NCI-H1048 (cell line): ENCODE measurements around the gene KCNK4.
"Not testable (repeated sequence)": the region's sequence is repeated elsewhere in the genome, so short reads cannot be mapped to it uniquely, and the experiment has no call there.

Experiments
- DNase-seq: peaks from one replicate; lab custom pipeline; 2025; lab: John Stamatoyannopoulos, UW

The KCNK4 gene

DNA sequence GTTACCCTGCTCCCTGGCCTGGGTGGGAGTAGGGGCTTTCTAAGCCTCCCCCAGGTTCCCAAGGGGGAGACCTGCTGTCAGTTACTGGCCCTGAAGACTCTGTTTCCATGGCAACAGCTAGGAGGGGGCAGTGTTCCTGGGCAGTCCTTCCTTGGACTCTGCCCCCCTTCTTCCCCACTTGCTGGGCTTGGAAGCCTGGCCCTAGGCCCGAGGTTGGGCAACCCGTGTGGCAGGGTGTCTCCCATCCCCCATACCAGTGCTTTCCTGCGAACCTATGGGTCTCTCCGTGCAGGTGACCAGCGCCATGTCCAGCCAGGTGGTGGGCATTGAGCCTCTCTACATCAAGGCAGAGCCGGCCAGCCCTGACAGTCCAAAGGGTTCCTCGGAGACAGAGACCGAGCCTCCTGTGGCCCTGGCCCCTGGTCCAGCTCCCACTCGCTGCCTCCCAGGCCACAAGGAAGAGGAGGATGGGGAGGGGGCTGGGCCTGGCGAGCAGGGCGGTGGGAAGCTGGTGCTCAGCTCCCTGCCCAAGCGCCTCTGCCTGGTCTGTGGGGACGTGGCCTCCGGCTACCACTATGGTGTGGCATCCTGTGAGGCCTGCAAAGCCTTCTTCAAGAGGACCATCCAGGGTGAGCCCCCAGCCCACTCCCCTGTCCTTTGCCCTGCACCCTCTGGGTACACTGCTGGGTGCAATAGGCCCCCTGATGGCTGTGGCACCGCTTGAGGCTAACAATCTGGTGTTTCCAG lies 15.9 kb downstream of the KCNK4 start:
- no peak for DNase-seq

DNA sequence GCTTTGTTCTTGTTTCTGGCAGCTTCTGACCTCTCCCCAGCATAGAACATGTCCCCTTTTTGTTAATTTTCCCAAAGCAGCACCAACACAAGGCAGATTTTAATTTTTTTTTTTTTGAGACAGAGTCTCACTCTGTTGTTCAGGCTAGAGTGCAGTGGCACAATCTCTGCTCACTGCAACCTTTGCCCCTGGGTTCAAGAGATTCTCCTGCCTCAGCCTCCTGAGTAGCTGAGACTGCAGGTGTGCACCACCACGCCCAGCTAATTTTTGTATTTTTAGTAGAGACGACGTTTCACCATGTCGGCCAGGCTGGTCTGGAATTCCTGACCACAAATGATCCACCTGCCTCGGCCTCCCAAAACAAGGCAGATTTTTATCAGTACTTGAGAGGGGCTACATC lies 16.7 kb downstream of the KCNK4 start:
- not testable (repeated sequence) for DNase-seq

DNA sequence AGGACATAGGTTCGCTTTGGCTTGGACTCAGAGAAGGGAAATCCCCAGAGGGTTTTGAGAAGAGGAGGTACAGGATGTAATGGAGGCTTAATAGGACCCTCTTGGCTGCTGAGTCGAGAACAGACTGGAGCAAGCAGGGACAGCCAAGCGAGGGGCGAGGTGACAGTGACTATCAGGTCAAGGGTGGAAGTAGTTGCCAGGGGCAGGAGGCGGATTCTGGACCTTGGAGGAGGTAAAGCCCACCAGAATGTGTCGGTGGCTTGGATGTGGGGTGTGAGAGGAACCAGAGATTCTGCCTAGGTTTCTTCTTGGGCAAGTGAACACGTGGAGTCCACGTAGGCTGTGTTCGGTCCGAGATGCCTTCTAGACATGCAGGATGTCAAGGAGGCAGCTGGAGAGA lies 21.8 kb downstream of the KCNK4 start:
- DNase-seq = no peak

DNA sequence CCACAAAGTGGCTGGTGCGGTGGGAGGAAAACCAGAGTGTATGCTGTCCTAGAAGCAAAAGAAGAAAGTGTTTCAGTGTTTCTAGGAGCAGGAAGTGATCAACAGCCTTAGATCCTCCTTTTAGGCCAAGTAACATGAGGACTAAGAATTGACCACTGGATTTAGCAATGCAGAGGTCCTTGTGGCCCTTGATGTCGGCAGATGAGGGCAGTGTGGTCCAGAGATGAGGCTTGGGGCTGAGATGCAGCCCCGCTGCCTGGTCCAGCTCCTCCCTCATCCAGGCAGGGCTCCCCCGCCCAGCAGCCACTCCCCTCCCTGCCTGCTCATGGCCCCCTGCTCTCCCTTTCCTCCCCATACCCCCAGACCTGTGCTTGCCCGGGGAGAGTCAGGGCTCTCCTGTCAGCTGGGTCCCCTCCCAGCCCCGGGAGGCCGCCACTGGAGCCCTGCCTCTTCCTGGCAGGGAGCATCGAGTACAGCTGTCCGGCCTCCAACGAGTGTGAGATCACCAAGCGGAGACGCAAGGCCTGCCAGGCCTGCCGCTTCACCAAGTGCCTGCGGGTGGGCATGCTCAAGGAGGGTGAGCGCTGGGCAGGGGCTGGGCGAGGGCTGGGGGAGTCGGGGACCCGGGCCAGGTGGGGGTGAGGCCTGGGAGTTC lies 22.5 kb downstream of the KCNK4 start:
- DNase-seq = no peak

DNA sequence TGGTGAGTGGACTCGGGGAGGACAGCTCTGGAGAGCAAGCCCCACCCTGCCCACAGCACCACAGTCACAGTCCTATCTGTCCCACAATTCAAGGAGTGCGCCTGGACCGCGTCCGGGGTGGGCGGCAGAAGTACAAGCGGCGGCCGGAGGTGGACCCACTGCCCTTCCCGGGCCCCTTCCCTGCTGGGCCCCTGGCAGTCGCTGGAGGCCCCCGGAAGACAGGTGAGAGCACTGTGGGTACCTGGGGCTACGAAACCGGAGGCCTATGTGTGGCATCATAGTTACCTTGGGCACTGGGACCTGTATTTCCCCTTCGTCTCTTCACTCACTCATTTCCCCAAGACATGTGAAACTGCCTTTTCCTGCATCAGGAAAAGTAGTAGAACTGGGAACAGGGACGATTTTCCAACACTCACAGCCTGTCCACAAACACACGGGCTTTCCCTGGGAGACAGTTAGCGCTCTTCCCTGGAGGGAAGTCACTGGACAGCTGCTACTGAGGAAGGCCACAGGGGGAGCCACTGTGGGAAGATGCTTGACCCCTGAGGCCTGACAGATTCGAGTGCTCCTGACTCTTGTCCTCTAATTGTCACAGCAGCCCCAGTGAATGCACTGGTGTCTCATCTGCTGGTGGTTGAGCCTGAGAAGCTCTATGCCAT lies 23.2 kb downstream of the KCNK4 start:
- no peak for DNase-seq

DNA sequence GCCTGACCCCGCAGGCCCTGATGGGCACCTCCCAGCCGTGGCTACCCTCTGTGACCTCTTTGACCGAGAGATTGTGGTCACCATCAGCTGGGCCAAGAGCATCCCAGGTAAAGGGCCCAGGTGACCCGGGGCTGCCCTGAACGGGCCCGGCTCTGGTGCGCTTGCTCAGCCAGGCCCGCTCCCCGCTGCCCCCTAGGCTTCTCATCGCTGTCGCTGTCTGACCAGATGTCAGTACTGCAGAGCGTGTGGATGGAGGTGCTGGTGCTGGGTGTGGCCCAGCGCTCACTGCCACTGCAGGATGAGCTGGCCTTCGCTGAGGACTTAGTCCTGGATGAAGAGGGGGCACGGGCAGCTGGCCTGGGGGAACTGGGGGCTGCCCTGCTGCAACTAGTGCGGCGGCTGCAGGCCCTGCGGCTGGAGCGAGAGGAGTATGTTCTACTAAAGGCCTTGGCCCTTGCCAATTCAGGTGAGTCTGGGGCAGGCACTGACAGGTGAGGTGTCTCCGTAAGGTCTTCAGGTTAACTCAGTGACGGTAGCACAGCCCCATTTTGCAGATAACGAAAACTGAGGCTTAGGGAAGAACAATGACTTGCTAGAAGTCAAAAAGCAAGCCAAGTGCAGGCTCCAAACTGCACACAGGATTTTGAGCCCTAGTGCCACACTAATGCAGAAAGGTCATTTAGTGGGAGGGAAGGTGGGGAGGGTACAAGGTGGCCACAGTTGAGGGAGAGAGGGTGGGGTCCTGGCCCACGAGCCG lies 23.9 kb downstream of the KCNK4 start:
- DNase-seq = no peak

DNA sequence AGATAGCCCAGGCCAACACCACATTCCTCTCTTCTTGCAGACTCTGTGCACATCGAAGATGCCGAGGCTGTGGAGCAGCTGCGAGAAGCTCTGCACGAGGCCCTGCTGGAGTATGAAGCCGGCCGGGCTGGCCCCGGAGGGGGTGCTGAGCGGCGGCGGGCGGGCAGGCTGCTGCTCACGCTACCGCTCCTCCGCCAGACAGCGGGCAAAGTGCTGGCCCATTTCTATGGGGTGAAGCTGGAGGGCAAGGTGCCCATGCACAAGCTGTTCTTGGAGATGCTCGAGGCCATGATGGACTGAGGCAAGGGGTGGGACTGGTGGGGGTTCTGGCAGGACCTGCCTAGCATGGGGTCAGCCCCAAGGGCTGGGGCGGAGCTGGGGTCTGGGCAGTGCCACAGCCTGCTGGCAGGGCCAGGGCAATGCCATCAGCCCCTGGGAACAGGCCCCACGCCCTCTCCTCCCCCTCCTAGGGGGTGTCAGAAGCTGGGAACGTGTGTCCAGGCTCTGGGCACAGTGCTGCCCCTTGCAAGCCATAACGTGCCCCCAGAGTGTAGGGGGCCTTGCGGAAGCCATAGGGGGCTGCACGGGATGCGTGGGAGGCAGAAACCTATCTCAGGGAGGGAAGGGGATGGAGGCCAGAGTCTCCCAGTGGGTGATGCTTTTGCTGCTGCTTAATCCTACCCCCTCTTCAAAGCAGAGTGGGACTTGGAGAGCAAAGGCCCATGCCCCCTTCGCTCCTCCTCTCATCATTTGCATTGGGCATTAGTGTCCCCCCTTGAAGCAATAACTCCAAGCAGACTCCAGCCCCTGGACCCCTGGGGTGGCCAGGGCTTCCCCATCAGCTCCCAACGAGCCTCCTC lies 24.8 kb downstream of the KCNK4 start:
- not testable (repeated sequence) for DNase-seq

DNA sequence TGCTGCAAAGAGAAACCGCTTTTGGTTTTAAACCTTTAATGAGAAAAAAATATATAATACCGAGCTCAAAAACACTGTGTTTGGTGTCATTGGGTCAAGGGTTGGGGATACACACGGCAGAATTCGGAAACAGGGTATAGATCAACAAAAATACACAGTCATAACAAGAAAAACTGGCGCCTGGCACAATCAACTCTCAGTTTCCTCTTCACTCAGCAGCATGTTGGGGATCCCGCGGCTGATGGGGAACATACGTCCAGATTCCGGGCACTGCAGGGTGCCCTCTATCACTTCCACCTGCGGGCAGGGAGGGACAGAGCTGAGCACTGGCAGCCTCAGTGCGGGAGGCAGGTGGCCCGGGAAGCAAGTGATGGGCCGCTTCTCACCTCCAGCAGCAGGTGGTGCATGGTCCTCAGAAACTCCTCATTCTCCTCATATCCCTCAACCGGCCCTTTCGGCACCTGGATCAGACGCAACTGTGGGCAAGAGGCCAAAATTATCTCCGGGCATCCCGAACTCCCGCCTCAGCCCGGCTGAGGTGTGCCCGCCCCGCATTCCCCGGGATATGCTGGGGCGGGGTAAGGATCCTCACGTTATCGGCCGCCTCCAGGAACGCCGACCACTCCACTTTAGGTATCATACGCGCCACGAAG lies 25.7 kb downstream of the KCNK4 start:
- DNase-seq = no peak

DNA sequence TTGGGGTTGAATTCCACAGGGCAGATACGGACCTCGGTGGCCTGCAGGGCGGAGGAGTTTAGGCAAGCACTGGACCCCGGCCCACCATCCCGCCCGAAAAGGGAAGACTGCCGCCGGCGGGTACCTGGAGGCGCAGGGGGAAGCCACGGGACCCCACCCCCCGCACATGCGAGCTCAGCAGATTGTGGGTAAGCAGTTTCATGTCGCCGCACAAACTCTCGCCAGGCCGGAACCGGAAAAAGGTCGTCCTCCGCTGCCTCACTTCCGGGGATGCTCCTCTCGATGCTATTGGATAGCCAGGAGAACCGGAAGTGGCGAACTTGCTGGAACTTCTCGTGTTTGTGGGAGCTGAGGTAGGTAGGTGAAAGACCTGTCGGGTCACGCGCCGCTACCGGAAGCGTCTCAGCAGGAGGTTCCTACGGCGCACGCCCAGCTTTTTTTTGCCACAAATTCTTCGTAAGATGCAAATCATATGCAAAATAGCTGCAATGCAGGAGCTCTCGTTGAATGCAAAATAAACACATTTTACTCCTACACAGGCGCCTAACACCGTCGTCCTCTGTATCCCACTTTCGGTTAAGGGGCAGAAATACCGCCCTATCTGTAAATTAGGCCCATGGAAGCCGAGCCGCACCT lies 26.3 kb downstream of the KCNK4 start, which contains the start of gene TRMT112:
TSS of gene TRMT112 (minus strand) at position 235 of the 636 bp plus-strand sequence. CDS start at position 202, 33 bp downstream.
- DNase-seq = peak; percentile 97

DNA sequence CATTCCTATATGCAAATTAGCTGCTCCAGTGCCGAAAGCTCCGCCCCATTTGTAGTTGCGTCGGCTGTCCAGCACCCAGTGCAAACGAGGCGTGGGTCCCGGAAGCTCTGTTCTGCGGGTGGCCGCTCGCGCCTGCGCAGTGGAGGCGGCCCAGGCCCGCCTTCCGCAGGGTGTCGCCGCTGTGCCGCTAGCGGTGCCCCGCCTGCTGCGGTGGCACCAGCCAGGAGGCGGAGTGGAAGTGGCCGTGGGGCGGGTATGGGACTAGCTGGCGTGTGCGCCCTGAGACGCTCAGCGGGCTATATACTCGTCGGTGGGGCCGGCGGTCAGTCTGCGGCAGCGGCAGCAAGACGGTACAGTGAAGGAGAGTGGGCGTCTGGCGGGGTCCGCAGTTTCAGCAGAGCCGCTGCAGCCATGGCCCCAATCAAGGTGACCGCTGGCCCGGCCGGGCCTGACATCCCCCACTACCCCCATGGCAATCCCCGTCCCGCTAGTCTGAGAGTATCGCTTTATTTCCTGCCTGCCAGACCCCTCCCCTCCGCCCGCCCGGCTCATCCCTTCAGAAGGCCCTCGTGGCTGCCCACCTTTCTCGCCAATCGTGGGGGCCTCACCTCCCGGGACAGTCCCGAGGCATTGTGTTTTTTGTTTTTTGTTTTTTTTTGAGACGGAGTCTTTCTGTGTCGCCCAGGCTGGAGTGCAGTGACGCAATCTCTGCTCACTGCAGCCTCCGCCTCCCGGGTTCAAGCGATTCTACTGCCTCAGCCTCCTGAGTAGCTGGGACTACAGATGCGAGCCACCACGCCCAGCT lies 27.1 kb downstream of the KCNK4 start, which contains the start of gene PRDX5:
TSS of gene PRDX5 (plus strand) at position 161 of the 805 bp plus-strand sequence. CDS start at position 256, 95 bp downstream.
- peak; percentile 87 for DNase-seq

DNA sequence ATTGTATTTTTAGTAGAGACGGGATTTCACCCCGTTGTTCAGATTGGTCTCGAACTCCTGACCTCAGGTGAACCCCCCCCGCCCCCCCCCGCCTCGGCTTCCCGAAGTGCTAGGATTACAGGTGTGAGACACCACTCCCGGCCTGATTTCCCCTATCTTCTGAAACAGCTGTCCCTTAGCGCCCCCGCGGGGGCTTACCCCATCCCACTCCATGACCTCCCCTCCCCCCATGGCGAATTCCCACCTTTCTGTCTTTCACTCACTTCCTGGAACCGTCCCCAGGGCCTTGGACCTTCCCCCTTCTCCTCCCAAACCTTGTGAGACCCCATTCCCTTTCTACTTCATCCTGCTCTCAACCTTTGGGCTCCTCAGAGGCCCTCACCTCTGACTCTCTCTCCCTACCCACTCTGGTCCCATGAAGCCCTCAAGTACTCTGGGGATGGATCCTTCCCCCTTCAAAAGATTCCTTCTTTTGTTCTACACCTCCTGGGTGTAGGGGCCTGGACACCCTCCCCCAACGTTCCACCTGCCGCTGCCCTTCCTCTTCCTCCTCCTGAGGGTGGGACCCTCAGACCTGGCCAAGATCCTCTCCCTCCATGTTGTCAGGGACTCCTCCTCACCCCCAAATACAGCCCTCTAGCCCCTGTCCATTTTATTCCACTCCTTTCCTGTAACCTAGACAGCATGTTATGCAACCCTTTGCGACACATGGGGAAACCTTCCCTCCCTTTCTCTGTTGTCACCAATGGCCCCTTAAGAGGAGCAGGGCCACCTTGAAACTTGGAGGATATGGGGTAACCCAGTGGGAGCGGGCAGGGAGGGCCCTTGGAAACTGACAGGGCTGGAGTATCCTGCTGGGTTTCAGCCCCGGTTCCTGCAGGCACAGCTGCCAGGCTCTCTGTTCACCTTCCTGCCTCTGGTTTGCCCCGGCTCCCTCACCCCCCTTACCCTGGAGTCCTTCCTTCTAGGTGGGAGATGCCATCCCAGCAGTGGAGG lies 28.0 kb downstream of the KCNK4 start:
- DNase-seq = no peak

DNA sequence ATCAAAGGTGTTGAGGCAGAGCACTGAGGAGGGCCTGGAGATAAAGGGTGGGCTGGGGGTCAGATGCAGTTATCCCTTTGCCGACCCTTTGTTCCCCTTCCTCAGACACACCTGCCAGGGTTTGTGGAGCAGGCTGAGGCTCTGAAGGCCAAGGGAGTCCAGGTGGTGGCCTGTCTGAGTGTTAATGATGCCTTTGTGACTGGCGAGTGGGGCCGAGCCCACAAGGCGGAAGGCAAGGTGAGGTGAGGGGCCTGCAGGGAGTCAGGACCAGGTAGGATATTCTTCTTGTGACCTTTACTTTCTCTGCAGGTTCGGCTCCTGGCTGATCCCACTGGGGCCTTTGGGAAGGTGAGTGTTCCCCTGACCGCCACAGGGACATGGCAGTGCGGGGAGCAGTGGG lies 29.5 kb downstream of the KCNK4 start:
- DNase-seq = no peak

DNA sequence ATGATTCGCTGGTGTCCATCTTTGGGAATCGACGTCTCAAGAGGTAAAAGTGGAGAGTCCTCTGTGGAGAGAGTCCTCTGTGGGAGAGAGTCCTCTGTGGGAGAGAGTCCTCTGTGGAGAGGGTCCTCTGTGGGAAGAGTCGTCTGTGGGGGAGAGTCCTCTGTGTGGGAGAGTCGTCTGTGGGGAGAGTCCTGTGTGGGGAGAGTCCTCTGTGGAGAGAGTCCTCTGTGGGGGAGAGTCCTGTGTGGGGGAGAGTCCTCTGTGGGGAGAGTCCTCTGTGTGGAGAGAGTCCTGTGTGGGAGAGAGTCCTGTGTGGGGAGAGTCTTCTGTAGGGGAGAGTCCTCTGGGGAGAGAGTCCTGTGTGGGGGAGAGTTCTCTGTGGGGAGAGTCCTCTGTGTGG lies 29.9 kb downstream of the KCNK4 start:
- no peak for DNase-seq

DNA sequence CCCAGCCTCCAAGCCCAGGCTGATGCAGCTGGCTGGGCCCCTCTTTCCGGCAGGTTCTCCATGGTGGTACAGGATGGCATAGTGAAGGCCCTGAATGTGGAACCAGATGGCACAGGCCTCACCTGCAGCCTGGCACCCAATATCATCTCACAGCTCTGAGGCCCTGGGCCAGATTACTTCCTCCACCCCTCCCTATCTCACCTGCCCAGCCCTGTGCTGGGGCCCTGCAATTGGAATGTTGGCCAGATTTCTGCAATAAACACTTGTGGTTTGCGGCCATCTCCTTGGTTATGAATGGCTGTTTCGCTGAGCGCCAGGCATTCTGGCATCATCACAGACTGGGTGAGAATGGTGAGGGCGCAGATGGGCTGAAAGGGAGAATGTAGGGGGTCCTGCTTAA lies 30.4 kb downstream of the KCNK4 start:
- no peak for DNase-seq

DNA sequence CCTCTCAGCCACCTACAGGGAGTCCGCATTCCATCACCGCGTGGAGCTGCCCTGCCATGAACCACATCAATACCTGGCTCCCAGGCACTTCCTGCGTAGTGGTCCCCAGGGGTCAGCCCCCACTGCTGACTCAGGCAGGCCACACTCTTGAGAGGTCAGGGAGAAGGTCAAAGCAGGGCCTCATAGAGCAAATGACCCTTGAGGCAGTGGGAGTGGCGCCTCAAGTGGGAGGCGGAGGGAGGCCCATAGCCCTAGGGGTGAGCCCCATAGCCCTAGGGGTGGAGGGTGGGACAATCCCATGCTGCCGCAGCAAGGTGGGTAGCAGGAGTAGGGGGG lies 31.8 kb downstream of the KCNK4 start:
- DNase-seq = no peak

DNA sequence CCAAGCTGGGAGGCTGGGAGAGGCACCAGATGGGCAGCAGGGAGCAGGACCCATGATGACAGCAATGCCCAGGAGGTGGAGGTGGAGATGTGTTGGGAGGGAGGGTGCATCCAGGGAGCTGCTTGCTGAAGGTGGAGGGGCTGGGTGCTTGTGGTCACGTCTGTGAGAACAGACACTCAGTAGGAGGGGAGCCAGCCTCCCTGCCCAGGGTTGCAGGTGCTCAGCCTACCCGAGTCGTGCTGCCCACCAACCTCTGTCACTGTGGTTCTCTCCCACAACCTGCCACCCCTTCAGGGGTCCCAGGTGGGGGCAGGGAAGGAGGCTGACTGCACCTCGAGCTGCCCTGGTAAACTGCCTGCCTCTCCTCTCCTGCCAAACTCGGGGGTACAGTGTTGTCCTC lies 32.3 kb downstream of the KCNK4 start:
- DNase-seq = no peak

DNA sequence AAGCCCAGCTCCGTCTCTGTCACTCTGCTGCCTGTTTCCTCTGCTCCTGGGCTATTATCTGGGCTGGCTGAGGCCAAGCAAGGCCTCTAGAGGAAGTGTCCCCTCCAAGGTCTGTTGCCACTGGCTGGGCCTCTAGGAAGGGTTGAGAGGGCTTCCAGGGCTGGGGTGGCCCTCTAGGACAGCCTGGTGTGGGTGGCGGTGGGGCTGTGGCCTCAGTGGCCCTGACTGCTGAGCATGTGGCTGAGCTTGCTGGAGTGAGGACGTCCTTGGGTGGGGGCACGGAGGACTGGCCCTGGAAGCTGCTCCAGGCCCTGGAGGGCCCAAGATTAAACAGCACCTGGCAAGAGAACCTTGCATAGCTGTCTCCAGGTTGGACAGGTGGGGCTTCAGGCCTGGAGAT lies 32.9 kb downstream of the KCNK4 start:
- DNase-seq = not testable (repeated sequence)
